GM12878 (cell line): ENCODE data around the gene TRIM40. TPM values are rescaled to one million over a fixed set of nuclear protein-coding genes. Genes with fewer than 3 reads are reported as not detected.

ENCODE experiments used
- ATF2 ChIP-seq: IDR thresholded peaks from 2 replicates; pipeline ENCODE4 v1.6.1; 2012; ENCODE audit warnings: low read length, inconsistent platforms
- CBX3 ChIP-seq: fragments of 200-600 bp; sonication (generic); IDR thresholded peaks from 2 replicates; pipeline ENCODE4 v1.6.1; 2016; ENCODE audit warnings: low read depth, borderline replicate concordance
- CHD2 ChIP-seq: IDR thresholded peaks from 2 replicates; pipeline ENCODE4 v1.6.1; 2011; ENCODE audit warnings: low read depth, low read length, improper control_type of control experiment, borderline replicate concordance
- HDGF ChIP-seq: fragments of 450-650 bp; IDR thresholded peaks from 2 replicates; pipeline ENCODE4 v1.6.1; 2016; ENCODE audit warnings: antibody characterized with exemption
- IRF5 ChIP-seq: fragments of 450-650 bp; IDR thresholded peaks from 2 replicates; pipeline ENCODE4 v1.6.1; 2017; ENCODE audit warnings: borderline replicate concordance
- JUNB ChIP-seq: IDR thresholded peaks from 2 replicates; pipeline ENCODE4 v1.6.1; 2016; ENCODE audit warnings: antibody characterized with exemption, mild to moderate bottlenecking
- KDM1A ChIP-seq: fragments of 200-600 bp; sonication (generic); IDR thresholded peaks from 2 replicates; pipeline ENCODE4 v1.6.1; 2016; ENCODE audit warnings: borderline replicate concordance
- NFXL1 ChIP-seq: fragments of 450-650 bp; IDR thresholded peaks from 2 replicates; pipeline ENCODE4 v1.6.1; 2017; ENCODE audit warnings: antibody characterized with exemption, mild to moderate bottlenecking, borderline replicate concordance
- NRF1 ChIP-seq: conservative IDR thresholded peaks from 2 replicates; pipeline ENCODE4 v1.6.1; 2011; ENCODE audit warnings: mild to moderate bottlenecking, low read depth, low read length, improper control_type of control experiment
- RAD21 ChIP-seq: IDR thresholded peaks from 2 replicates; pipeline ENCODE4 v1.6.1; 2011; ENCODE audit warnings: mild to moderate bottlenecking, low read depth, low read length, moderate library complexity; ENCODE audit not compliant: insufficient read depth
- RB1 ChIP-seq: fragments of 450-650 bp; formaldehyde crosslinking; IDR thresholded peaks from 2 replicates; pipeline ENCODE4 v1.6.1; 2017; ENCODE audit warnings: mild to moderate bottlenecking, borderline replicate concordance
- RBBP5 ChIP-seq: fragments of 200-600 bp; sonication (generic); conservative IDR thresholded peaks from 2 replicates; pipeline ENCODE4 v1.6.1; 2016
- RELA ChIP-seq: fragments of 450-650 bp; IDR thresholded peaks from 2 replicates; pipeline ENCODE4 v1.8.0; 2014; ENCODE audit warnings: borderline replicate concordance; ENCODE audit not compliant: partially characterized antibody
- REST ChIP-seq: IDR thresholded peaks from 2 replicates; pipeline ENCODE4 v1.6.1; 2012; ENCODE audit warnings: mild to moderate bottlenecking, low read depth, low read length
- SMAD1 ChIP-seq: fragments of 450-650 bp; IDR thresholded peaks from 2 replicates; pipeline ENCODE4 v1.6.1; 2018; ENCODE audit warnings: mild to moderate bottlenecking, low read depth; ENCODE audit not compliant: partially characterized antibody
- SMC3 ChIP-seq: IDR thresholded peaks from 2 replicates; pipeline ENCODE4 v1.6.1; 2011; ENCODE audit warnings: low read length, improper control_type of control experiment, borderline replicate concordance
- TARDBP ChIP-seq: IDR thresholded peaks from 2 replicates; pipeline ENCODE4 v1.6.1; 2016; ENCODE audit warnings: borderline replicate concordance
- ZNF384 ChIP-seq: IDR thresholded peaks from 2 replicates; pipeline ENCODE4 v1.6.1; 2012; ENCODE audit warnings: low read depth, mild to moderate bottlenecking, low read length, improper control_type of control experiment, borderline replicate concordance
- ZNF687 ChIP-seq: fragments of 450-650 bp; IDR thresholded peaks from 2 replicates; pipeline ENCODE4 v1.6.1; 2017; ENCODE audit warnings: mild to moderate bottlenecking, moderate library complexity
- polyA plus RNA-seq, 11 experiments: library from polyadenylated mRNA; depleted of rRNA in 4 of 11; unstranded in 6 of 11; stranded (reverse) in 5 of 11; fragments of >200 nt; fragmentation: Nextera tagmentation in 4 of 11; fragmentation: Illumina TruSeq in 1 of 11; extraction: Ambion mirVana in 4 of 11; extraction: Trizol in 1 of 11; gene quantifications; 1 replicate in 1 of 11; 2 replicates in 10 of 11; pipeline versions ENCODE4 v1.2.1 to v1.2.3, GENCODE V29; 2011 to 2016; ENCODE audit warnings: inconsistent platforms in 2 of 11, missing spikeins in 2 of 11, low read depth in 1 of 11
- total RNA-seq, 4 experiments: library from RNA; depleted of rRNA in 3 of 4; stranded (reverse); fragments of >200 nt in 3 of 4; fragmentation: Illumina TruSeq in 1 of 4; extraction: Trizol in 1 of 4; gene quantifications; 2 replicates each; pipeline versions ENCODE4 v1.2.1 to v1.2.3, GENCODE V29; 2013 to 2021

Gene TRIM40
- total and polyA plus RNA-seq, 10 of the 15 experiments (the other 5 are each of a cell fraction or from before 2014, with no cell fraction given): not detected

GRCh38 chr6:30102970-30103871, 32.7 kb upstream of the TRIM40 start (continued):
- no peak for TF ChIP-seq ZNF687
- no peak for TF ChIP-seq ZNF384
- peak; percentile 96 for TF ChIP-seq RAD21
- TF ChIP-seq NRF1: no peak
- TF ChIP-seq REST: no peak
- TF ChIP-seq NFXL1: peak; percentile 58
- peak; percentile 29 for TF ChIP-seq RELA
- TF ChIP-seq SMC3: peak; percentile 83
- no peak for TF ChIP-seq KDM1A
- TF ChIP-seq HDGF: peak; percentile 23; the same call in 1 of the 2 replicates
- TF ChIP-seq IRF5: no peak
- no peak for TF ChIP-seq CHD2
- TF ChIP-seq RBBP5: no peak
- no peak for TF ChIP-seq ATF2
- no peak for TF ChIP-seq CBX3
- no peak for TF ChIP-seq TARDBP
- TF ChIP-seq SMAD1: no peak
- peak; percentile 63; the same call in 1 of the 2 replicates for TF ChIP-seq RB1
- no peak for TF ChIP-seq JUNB
